ENCODE results near the gene CEBPB. TPM values are rescaled to one million over a fixed set of nuclear protein-coding genes. Genes with fewer than 3 reads are reported as not detected.

Gene CEBPB
- total RNA-seq, 1 donor from 2014 or later = 118 TPM

- Histone ChIP-seq H3K4me3 (ENCODE audit: low read depth, low read length) (no peak overlapping the region), H3K27me3 (ENCODE audit: control insufficient read depth, insufficient read depth, low read length) (no peaks in the 10 kb centered on the region), H3K36me3 (ENCODE audit: control insufficient read depth, insufficient read depth, low read length) (no peaks in the 10 kb centered on the region)
- no peak for TF ChIP-seq CTCF (IDR thresholded peaks at IDR 0.05; ENCODE audit: insufficient read depth, low read length, severe bottlenecking)
- FAIRE-seq (no peak), DNase-seq (ENCODE audit: low read depth) (no peak)
Observed at GRCh38 chr20:50216543-50217206, 26.0 kb downstream of the CEBPB start.

GRCh38 chr20:50217207-50217949, 26.7 kb downstream of the CEBPB start:
- no peak for FAIRE-seq
- no peak for TF ChIP-seq CTCF (IDR thresholded peaks at IDR 0.05; ENCODE audit: insufficient read depth, low read length, severe bottlenecking)
- Histone ChIP-seq H3K4me3 (ENCODE audit: low read depth, low read length) (no peak overlapping the region), H3K36me3 (ENCODE audit: control insufficient read depth, insufficient read depth, low read length) (no peaks in the 10 kb centered on the region), H3K27me3 (ENCODE audit: control insufficient read depth, insufficient read depth, low read length) (no peaks in the 10 kb centered on the region)
- DNase-seq (ENCODE audit: low read depth) = no peak

GRCh38 chr20:50218987-50219435, 28.4 kb downstream of the CEBPB start:
- FAIRE-seq = no peak
- Histone ChIP-seq H3K27me3 (ENCODE audit: control insufficient read depth, insufficient read depth, low read length) (no peaks in the 10 kb centered on the region), H3K4me3 (ENCODE audit: low read depth, low read length) (no peak overlapping the region), H3K36me3 (ENCODE audit: control insufficient read depth, insufficient read depth, low read length) (no peaks in the 10 kb centered on the region)
- no peak for TF ChIP-seq CTCF (IDR thresholded peaks at IDR 0.05; ENCODE audit: insufficient read depth, low read length, severe bottlenecking)
- no peak for DNase-seq (ENCODE audit: low read depth)

GRCh38 chr20:50219600-50219999, 29.0 kb downstream of the CEBPB start:
- Histone ChIP-seq H3K36me3 (ENCODE audit: control insufficient read depth, insufficient read depth, low read length) (no peaks in the 10 kb centered on the region), H3K4me3 (ENCODE audit: low read depth, low read length) (no peak overlapping the region), H3K27me3 (ENCODE audit: control insufficient read depth, insufficient read depth, low read length) (no peaks in the 10 kb centered on the region)
- TF ChIP-seq CTCF (IDR thresholded peaks at IDR 0.05; ENCODE audit: insufficient read depth, low read length, severe bottlenecking) = no peak
- FAIRE-seq (no peak), DNase-seq (ENCODE audit: low read depth) (no peak)

- Histone ChIP-seq H3K4me3 (ENCODE audit: low read depth, low read length) (no peak overlapping the region), H3K36me3 (ENCODE audit: control insufficient read depth, insufficient read depth, low read length) (no peaks in the 10 kb centered on the region), H3K27me3 (ENCODE audit: control insufficient read depth, insufficient read depth, low read length) (no peaks in the 10 kb centered on the region)
- TF ChIP-seq CTCF (IDR thresholded peaks at IDR 0.05; ENCODE audit: insufficient read depth, low read length, severe bottlenecking) = no peak
- FAIRE-seq (no peak), DNase-seq (ENCODE audit: low read depth) (no peak)
Observed at GRCh38 chr20:50220093-50220893, 29.7 kb downstream of the CEBPB start.
